Hypothalamus (tissue), 51 donors: ENCODE data around the gene DDX39A.
A peak's percentile ranks its signal among the peaks of the same experiment; 100 is the strongest.
"Not testable (repeated sequence)": the region's sequence is repeated elsewhere in the genome, so short reads cannot be mapped to it uniquely, and the experiment has no call there.

ENCODE experiments used
- DNase-seq, 51 donors: peaks; one replicate each; lab custom pipeline; 2025; lab: John Stamatoyannopoulos, UW

The DDX39A gene

DNA sequence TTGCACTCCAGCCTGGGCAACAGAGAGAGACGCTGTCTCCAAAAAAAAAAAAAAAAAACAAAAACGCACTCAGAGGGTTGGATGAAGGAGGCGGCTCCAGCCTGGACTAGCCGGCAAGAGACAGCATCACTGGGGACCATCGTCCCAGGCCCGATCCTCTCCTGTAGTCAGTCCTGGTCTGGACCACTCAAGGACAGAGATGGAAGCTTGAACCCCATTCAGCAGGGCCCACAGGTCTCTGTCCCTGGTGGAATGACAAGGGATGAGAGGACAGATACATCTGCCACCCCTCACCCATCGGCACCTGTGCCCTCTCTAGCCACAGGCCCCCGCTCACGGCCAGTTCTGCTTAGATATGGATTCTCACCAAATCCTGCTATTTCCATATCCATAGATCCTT lies 23.9 kb downstream of the DDX39A start:
- DNase-seq = no peak

DNA sequence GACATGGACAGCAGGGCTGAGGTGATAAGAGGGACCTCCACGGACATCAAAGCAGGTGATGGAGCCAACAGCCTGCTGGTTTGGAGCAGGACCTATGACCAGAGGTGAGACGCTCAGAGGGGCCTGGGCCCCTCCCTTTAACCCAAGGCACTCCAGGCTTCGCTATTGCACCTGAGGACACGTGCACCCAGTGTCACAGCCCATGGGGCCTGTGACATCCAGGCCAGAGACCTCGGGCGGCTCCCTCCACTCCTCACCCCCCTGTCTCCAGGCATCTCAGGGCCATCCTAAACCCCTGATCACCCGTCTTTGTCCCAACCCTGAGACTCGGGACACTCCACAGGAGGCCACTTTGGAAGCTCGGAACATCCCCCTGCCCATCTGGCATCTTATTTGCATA lies 25.0 kb downstream of the DDX39A start:
- DNase-seq = no peak

DNA sequence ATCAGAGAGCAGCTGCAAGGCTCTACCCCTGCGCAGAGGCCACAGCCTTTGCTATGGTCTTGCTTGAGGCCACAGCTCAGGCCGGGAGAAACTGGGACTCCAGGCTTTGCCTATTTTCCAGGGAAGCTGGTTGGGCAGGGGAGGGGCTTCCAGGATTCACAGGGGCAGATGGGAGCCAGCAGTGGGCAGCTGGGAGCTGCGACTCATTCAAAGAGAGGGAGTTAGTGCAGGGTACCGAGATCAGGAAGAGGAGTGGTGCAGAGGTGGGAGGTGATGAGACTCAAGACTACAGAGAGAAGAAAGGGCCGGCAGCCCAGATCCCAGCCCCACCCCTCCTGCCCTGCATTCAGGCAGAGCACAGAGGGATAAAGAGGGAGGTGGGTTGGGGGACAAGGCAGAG lies 25.8 kb downstream of the DDX39A start:
- no peak for DNase-seq

DNA sequence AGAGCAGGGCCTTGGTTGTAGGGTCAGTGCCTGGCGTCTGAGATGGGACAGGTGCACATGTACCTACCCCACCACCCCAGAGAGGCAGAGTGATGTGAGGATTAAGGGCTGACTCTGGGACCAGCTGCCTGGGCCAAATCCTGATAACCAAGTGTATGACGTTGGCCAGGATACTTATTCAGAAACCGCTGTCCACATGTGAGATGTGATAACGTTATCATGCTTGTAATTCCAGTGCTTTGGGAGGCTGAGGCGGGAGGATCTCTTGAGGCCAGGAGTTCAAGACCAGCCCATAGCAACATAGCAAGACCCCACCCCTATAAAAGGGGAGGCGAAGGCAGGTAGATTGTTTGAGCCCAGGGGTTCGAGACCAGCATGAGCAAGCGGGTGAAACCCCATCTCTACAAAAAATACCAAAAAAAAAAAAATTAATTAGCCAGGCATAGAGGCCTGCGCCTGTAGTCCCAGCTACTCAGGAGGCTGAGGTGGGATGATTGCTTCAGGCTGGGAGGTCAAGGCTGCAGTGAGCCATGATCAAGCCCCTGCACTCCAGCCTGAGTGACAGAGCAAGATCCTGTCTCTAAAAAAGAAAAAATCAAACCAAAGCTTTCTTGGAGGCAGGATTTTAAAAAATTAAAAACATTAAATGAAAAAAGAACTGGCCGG lies 27.9 kb downstream of the DDX39A start:
- DNase-seq = no peak

DNA sequence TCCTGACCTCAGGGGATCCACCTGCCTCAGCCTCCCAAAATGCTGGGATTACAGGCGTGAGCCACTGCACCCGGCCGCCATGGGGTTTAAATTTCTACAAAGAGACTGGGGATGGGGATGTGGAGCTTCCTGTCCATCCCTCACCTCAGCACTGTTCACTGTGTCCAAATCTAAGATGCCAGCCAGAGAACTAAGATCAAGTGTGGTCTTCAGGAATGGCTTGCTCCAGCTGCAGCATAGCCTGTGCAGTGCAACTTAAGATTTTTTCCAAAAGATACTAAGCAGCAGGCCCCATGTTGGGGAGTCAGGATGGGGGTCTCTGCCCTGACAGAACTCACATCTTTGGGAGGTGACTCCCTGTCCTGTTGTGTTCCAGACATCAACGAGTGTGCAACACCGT lies 28.6 kb downstream of the DDX39A start:
- no peak for DNase-seq

DNA sequence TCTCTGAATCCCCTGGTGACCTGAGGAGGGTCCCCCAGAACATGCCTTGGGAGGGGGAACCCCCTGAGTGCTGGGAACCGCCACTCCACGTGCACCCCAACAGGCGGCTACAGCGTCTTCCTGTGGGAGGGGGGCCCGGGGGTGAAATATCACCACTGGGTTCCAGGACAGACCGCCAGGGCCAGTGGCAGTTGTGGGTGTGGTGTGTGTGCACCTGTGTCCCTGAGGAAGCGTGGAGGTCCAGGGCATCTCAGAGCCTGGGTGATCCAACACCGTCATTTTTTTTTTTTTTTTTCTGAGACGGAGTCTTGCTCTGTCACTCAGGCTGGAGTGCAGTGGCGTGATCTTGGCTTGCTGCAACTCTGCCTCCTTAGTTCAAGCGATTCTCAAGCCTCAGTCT lies 33.6 kb downstream of the DDX39A start:
- DNase-seq = no peak

DNA sequence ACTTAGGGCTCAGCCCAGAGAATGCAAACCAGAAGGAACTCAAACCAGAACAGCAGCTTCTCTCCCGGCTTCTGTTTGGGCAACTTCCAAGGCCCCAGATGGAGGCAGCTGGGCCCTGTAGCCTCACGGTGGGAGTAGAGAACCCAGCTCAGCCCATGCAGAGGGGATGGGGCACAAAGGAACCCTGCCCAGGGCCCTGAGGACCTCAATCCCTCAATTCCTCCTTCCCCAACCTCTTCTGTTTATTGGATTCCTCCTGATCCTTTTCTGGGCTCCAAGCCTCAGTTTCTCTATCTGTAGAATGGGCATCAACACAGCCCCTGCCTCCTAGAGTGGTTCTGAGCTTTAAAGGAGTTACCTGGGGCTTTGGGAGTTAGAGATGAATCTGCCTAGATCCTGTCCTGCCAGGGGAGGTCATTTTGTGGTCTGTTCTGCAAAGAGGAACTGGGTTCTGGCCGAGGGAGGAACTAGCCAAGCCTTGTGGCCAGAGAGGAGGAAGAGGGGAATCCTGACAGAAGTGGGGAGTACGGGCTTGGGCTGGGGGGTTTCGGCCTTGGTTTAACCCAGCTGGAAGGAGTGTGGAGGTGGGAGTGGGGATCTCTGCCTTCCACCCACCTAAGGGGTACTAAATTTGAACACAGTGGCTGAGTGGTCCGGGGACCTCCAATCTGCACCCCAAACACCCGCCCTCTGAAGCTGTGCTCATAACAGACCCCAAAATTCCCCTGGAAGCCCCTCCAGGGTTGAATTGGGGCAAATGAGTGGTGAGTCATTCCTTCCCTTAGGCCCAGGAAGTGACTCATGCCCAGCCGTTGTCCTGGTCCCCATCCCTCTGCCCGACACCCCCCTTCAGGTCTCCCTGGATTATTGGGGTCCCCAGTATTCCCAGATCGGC lies 35.2 kb downstream of the DDX39A start:
- peak in 3 of 51 donors; percentile 8 to 34 (median 13) for DNase-seq

DNA sequence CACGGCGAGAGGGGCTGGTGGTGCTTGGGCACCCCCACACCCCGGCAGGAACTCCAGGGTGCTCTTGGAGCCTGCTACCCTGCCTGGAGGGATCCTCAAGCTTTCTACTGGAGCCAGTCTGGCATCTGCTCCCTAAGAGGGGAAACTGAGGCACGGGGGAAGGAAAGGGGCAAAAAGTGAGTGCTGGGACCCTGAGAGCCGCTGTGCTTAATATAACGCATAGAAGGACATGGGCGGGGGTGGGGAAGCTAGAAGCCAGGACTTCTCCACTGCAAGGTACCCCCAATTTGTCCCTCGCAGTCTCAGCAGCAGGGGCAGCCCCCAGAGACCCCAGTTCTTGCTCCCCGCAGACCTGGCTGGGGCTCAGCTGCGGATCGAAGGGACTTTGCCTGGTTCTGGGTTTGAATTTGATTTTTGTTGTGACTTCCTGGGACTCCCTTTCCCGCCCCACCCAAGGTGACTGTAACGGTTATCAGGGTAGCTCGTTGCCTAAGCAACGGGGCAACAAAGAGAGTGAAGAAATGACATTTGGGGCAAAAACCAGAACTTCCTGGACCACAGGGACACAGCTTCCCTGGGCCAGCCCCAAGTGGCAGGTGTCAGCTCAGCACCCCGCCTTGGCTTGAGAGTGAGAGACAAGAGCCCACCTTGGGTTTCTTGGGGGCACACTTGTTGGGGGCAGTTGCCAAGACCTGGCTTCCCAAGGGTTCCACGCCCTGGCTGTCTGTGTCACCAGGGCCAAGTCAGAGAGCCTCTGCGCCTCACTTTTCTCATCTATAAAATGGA lies 37.3 kb downstream of the DDX39A start:
- DNase-seq = no peak

DNA sequence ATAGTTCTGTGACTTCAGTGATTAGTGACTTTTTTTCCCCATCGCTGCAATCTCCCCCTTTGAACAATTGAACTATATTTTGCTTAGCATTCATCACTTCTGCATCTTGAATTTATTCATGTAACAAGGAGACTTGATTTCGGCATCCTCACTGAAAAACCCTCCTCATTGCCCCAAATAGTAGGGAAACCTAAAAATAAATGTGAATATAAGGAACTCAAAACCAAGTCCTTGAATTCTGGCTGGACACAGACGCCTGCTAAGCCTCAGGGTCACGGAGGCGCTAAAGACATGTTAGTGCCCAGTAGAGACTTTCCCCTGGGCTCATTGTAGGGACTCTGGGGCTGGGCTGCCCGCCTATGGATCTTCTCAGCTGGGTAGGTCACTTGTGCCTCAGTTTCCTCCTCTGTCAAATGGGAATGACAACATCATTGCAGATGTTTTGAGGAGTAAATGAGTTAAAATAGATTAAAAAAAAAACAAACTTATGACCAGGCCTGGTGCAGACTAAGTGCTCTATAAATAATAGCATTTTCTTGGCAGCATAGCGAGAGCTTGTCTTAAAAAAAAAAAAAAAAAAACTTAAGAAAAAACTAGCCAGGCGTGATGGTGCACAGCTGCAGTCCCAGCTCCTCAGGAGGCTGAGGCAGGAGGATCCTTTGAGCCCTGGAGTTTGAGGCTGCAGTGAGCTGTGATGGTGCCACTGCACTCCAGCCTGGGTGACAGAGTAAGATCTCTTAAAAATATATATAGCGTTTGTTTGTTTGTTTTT lies 39.7 kb downstream of the DDX39A start:
- no peak for DNase-seq

DNA sequence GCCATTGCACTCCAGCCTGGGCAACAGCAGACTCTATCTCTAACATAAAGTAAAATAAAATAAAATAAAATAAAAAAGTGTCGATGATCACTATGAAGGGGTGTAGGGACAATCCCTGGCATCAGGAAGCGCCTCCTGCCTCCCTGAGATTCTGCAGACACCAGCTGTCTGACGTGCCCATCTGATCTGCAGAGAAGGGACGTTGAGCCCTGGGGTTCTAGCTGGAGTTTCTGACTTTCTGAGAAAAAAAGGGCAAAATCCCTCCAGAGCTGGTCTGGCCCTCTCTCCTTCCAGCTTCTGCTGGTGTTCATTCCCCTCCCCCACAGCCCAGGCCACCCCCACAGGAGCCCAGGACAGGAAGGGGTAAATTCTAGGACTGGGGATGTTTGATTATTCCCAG lies 40.3 kb downstream of the DDX39A start:
- no peak for DNase-seq

DNA sequence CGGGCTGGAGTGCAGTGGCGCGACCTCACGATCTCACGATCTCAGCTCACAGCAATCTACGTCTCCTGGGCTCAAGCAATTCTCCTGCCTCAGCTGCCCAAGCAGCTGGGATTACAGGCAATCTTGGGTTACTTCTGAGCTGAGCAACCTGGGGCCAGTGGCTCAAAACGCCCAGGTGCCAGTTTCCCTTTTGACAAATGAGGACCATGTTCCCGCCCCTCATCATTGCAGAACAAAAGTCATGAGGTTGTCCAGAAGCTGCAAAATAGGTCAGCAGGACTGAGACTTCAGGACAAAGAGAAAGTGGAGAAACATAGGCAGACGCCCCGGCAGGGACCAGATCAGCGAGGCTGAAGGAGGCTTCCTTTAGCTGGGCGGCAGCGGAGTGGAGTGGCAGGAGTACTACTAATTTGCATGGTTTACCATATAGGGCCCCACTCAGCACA lies 41.2 kb downstream of the DDX39A start:
- DNase-seq = no peak

DNA sequence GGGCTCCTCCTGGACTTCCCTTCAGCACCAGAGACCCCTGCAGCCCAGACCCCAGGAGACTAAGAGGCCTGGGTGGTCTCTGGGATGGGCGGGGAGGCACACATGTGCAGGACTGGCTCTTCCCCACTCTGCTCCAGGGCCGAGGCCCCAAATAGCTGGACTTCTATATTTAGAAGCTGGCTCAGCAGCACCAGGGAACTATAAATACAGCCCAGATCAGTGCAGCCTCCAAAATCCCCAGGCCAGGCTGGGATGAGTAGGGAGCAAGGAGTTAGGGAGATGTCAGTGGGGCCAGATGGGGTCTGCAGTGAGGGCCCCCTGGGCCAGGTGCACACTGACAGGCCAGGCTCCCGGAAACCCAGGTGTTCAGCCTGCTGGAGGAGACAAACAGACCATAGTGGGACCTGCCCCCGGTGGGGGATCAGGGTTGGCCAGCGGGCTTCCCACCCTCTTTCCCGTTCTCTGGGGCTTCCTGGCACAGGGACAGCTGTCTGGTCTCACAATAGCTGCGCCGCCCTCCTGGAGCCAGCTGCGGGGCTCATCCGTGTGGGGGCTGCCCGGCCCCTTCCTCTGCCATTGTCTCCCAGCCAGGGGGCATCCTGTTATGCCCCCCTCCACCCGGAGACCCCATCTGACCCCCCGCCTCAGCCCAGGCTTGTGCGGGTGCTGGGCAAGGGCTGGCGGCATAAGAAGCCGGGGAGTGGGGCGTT lies 43.4 kb downstream of the DDX39A start:
- no peak for DNase-seq

DNA sequence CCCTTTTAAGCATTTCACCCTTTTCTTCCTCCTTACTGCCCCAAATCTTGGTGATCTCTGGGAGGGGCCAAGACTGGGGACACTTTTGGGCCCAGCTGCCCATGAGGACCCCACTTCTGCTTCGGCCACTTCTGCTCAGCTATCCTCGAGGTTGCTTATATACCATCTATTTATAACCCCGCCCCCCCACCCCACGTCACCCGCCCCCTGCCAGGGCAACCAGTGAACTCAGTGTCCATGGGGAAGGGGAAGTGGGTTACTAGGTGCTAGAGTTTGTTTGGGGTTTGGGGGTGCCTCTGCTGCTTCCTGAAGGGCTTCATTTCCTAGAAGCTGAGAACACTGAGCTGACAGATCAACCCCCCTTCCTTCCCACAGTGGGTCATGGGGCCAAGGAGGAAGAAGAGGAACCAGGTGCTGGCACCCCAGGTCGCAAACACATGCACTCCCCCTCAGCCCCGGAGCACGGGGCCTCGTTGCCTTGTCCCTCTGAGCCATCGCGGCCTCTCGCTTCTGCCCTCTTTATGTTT lies 44.0 kb downstream of the DDX39A start:
- DNase-seq = peak in 13 of 51 donors; percentile 8 to 52 (median 23)

DNA sequence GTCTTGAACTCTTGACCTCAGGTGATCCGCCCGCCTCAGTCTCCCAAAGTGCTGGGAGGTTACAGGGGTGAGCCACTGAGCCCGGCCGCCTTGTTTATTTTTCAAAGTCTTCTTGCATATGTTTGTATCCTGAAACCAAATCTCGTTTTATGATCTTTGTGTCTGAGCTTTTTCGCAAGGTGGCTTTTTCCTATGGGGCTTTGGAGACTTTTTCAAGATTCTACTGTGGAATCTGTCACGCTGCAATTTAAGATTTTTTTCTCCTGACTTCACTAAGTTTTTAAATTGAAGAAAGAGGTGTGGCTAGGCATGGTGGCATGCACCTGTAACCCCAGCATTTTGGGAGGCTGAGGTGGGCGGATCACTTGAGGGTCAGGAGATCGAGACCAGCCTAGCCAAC lies 44.8 kb downstream of the DDX39A start:
- not testable (repeated sequence) for DNase-seq

DNA sequence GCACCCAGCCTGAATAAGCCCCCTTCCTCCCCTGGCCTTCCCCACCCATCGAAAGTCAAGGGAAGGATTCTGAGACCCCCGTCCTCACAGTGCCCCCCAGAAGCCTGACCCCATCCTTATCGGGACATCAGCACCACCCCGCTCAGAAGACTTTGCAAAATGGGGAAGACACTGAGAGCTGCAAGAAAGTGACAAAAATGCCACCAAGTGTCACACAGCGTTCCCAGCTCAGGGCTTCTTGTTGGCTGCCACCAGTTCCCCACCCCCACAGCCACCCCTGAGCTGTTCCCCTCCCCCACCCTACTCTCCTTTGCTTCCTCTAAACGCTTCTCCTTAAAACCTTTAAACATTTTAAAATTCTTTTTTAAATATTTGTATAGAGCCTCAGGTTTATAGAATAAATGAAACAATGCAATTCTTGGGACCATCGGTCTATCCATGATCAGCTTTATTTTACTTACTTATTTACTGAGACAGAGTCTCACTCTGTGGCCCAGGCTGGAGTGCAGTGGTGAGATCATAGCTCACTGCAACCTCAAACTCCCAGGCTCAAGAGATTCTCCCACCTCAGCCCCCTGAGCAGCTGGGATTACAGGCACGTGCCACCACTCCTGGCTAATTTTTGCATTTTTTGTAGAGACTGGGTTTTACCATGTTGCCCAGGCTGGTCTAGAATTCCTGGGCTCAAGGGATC lies 46.6 kb downstream of the DDX39A start:
- not testable (repeated sequence) for DNase-seq

DNA sequence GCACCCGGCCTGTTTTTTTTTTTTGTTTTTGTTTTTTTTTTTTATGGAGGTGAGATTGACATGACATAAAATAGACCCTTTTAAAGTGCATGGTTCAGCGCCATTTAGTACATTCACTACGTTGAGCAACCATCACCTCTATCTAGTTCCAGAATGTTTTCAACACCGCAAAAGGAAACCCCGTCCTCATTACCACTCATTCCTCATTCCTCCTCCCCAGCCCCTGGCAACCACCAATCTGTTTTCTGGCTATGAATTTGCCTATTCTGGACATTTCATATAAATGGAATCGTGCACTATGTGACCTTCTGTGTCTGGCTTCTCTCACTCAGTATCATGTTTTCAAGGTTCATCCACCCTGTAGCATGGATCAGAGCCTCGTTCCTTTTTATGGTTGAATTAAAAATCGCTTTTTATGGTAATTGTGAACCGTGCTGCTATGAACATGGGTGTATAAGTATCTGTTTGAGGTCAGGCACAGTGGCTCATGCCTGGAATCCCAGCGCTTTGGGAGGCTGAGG lies 47.8 kb downstream of the DDX39A start:
- no peak for DNase-seq

DNA sequence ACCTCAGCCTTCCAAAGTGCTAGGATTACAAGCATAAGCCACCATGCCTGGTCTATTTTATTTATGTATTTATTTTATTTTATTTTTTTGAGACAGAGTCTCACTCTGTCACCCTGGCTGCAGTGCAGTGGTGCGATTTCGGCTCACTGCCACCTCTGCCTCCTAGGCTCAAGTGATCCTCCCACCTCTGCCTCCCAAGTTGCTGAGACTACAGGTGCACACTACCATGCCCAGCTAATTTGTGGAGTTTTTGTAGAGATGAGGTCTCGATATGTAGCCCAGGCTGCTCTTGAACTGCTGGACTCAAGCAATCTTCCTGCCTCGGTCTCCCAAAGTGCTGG lies 48.2 kb downstream of the DDX39A start:
- DNase-seq = no peak

DNA sequence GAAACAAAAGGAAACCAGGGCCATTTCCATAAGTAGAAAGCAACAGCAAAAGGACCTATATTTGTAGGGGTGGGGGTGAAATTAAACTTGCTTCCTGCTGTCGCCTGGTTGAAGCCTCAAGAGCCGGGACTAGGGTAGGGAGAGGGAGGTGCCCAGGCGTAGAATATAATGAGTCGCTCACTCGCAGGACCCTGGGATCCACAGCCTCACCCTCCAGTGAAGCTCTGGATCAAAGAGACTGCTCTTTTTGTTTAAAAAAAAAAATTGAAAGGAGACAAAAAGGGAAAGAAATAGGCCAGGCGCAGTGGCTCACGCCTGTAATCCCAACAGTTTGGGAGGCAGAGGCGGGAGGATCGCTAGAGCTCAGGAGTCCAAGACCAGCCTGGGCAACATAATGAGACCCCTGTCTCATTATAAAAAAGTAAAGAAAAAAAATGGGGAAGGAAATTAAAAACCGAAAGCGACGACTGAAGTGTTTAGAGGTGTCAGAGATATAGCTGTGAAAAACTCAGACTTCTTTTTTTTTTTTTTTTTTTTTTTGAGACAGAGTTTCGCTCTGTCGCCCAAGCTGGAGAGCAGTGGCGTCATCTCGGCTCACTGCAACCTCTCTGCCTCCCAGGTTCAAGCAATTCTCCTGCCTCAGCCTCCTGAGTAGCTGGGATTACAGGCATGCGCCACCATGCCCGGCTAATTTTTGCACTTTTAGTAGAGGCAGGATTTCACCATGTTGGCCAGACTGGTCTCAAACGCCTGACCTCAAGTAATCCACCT lies 48.8 kb downstream of the DDX39A start:
- no peak for DNase-seq
